Measurements from ENCODE around the gene PREP. TPM values are rescaled to one million over a fixed set of nuclear protein-coding genes. Genes with fewer than 3 reads are reported as not detected.
A peak's percentile ranks its signal among the peaks of the same experiment; 100 is the strongest.

Gene PREP
- total RNA-seq, 1 donor from 2014 or later, result 55.4 TPM

DNA sequence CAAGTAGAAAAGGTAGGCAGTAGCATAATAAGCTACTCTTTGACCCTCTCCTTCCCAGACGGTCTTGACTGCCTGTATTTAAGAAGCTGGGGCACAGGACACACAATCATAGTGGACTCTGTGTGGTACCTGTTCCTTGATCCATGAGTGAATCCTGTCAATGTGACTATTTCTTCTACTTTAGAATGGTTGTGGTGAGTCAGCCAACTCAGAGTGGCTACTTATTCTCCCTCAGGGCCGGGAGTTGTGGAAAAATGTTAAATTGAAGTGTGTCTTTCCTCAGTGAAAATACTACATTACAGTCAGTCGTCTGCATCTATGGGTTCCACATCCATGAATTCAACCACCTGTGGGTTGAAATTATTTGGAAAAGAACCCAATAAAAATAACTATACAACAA lies 30.8 kb upstream of the PREP start:
- FAIRE-seq, result no peak

DNA sequence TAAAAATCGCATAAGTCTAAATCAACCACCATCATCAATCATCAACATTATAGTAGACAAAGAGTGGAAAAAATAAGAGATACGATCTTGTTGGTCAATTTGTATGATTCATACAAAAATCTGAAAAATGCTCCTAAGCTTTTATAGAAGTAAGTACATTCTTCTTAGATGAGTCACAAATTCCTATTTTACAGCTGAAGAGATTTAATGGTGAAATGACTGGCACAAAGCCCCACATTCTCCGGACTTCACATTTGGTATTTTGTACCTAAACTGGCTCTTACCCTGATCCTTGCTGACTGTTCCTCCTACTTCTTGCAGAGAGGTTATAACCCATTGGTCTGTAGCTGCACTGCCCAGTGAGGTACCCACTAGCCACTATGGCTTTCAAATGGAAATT lies 29.9 kb upstream of the PREP start:
- Histone ChIP-seq H3K9ac (ENCODE audit: low read length) (no peak overlapping the region), H3K27ac (ENCODE audit: low read depth, low read length) (no peak overlapping the region), H3K4me3 (ENCODE audit: insufficient read depth, low read depth, low read length) (no peak overlapping the region), H2AFZ (ENCODE audit: low read depth, low read length) (no peak overlapping the region), H3K4me1 (ENCODE audit: insufficient read depth, low read length) (peaks cover 25% of the 10 kb centered on the region), H3K27me3 (ENCODE audit: insufficient read depth, low read length) (no peaks in the 10 kb centered on the region), H3K36me3 (ENCODE audit: insufficient read depth, low read length) (no peaks in the 10 kb centered on the region), H3K9me3 (ENCODE audit: insufficient read depth, low read depth, low read length) (no peaks in the 10 kb centered on the region), H3K79me2 (ENCODE audit: insufficient read depth, low read length) (no peaks in the 10 kb centered on the region), H4K20me1 (ENCODE audit: insufficient read depth, low read length) (no peaks in the 10 kb centered on the region), H3K4me2 (ENCODE audit: low read length) (peak overlapping the region; percentile 17)
- peaks cover 29% of the 10 kb centered on the region for H3K4me1 Mint-ChIP-seq (ENCODE audit: low read depth, unreplicated experiment)
- peak; percentile 77 for FAIRE-seq
- peak overlapping the region; percentile 91 for H3K27ac Mint-ChIP-seq (ENCODE audit: unreplicated experiment)
- peak; percentile 89 for DNase-seq (ENCODE audit: low read depth)
- peaks cover 3% of the 10 kb centered on the region for H3K36me3 Mint-ChIP-seq (ENCODE audit: low read depth, unreplicated experiment)
- TF ChIP-seq EZH2 (IDR thresholded peaks at IDR 0.05; ENCODE audit: insufficient read depth, low read length), result no peak
- TF ChIP-seq, protein P1, sequence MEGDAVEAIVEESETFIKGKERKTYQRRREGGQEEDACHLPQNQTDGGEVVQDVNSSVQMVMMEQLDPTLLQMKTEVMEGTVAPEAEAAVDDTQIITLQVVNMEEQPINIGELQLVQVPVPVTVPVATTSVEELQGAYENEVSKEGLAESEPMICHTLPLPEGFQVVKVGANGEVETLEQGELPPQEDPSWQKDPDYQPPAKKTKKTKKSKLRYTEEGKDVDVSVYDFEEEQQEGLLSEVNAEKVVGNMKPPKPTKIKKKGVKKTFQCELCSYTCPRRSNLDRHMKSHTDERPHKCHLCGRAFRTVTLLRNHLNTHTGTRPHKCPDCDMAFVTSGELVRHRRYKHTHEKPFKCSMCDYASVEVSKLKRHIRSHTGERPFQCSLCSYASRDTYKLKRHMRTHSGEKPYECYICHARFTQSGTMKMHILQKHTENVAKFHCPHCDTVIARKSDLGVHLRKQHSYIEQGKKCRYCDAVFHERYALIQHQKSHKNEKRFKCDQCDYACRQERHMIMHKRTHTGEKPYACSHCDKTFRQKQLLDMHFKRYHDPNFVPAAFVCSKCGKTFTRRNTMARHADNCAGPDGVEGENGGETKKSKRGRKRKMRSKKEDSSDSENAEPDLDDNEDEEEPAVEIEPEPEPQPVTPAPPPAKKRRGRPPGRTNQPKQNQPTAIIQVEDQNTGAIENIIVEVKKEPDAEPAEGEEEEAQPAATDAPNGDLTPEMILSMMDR (IDR thresholded peaks at IDR 0.05; ENCODE audit: insufficient read depth, low read depth, low read length), result no peak
- H3K4me3 Mint-ChIP-seq (ENCODE audit: unreplicated experiment), result no peak overlapping the region
- no peaks in the 10 kb centered on the region for H3K27me3 Mint-ChIP-seq (ENCODE audit: low read depth, unreplicated experiment)
- H3K9me3 Mint-ChIP-seq (ENCODE audit: unreplicated experiment), result peaks cover 3% of the 10 kb centered on the region

More for the DNA sequence above, 30.8 kb upstream of the PREP start:
- H3K36me3 Mint-ChIP-seq (ENCODE audit: low read depth, unreplicated experiment), result no peaks in the 10 kb centered on the region
- H3K4me3 Mint-ChIP-seq (ENCODE audit: unreplicated experiment), result no peak overlapping the region
- Histone ChIP-seq H3K27me3 (ENCODE audit: insufficient read depth, low read length) (no peaks in the 10 kb centered on the region), H3K4me1 (ENCODE audit: insufficient read depth, low read length) (peaks cover 16% of the 10 kb centered on the region), H3K4me3 (ENCODE audit: insufficient read depth, low read depth, low read length) (no peak overlapping the region), H3K79me2 (ENCODE audit: insufficient read depth, low read length) (no peaks in the 10 kb centered on the region), H3K9ac (ENCODE audit: low read length) (no peak overlapping the region), H4K20me1 (ENCODE audit: insufficient read depth, low read length) (no peaks in the 10 kb centered on the region), H3K9me3 (ENCODE audit: insufficient read depth, low read depth, low read length) (no peaks in the 10 kb centered on the region), H3K36me3 (ENCODE audit: insufficient read depth, low read length) (no peaks in the 10 kb centered on the region), H3K4me2 (ENCODE audit: low read length) (no peak overlapping the region), H3K27ac (ENCODE audit: low read depth, low read length) (no peak overlapping the region), H2AFZ (ENCODE audit: low read depth, low read length) (no peak overlapping the region)
- no peaks in the 10 kb centered on the region for H3K27me3 Mint-ChIP-seq (ENCODE audit: low read depth, unreplicated experiment)
- peaks cover 20% of the 10 kb centered on the region for H3K4me1 Mint-ChIP-seq (ENCODE audit: low read depth, unreplicated experiment)
- DNase-seq (ENCODE audit: low read depth), result no peak
- TF ChIP-seq EZH2 (IDR thresholded peaks at IDR 0.05; ENCODE audit: insufficient read depth, low read length), result no peak
- TF ChIP-seq, protein P1 (IDR thresholded peaks at IDR 0.05; ENCODE audit: insufficient read depth, low read depth, low read length), result no peak
- H3K9me3 Mint-ChIP-seq (ENCODE audit: unreplicated experiment), result no peaks in the 10 kb centered on the region
- H3K27ac Mint-ChIP-seq (ENCODE audit: unreplicated experiment), result peak overlapping the region; percentile 72

DNA sequence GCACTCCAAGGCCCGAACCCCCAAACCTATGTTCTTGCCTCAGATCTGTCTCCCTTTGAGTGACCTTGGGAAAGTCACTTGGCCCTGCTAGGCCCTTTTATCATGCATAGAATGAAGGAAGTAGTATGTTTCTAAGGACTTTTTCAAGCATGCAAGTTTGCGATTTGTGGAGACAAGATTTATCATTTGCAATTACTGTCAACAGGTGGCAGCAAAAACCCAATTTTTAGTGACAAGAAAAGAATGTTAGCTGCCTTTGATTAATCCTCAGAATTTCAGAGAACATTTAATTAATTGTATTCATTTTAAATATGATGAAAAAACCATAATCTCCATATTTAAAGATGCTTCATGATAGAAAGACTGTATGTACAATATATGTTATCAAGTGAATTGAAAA lies 28.3 kb upstream of the PREP start:
- Histone ChIP-seq H3K4me3 (ENCODE audit: insufficient read depth, low read depth, low read length) (no peak overlapping the region), H3K9ac (ENCODE audit: low read length) (no peak overlapping the region), H3K9me3 (ENCODE audit: insufficient read depth, low read depth, low read length) (no peaks in the 10 kb centered on the region), H2AFZ (ENCODE audit: low read depth, low read length) (no peak overlapping the region), H3K4me1 (ENCODE audit: insufficient read depth, low read length) (peaks cover 27% of the 10 kb centered on the region), H3K27me3 (ENCODE audit: insufficient read depth, low read length) (no peaks in the 10 kb centered on the region), H3K36me3 (ENCODE audit: insufficient read depth, low read length) (no peaks in the 10 kb centered on the region), H3K79me2 (ENCODE audit: insufficient read depth, low read length) (no peaks in the 10 kb centered on the region), H3K4me2 (ENCODE audit: low read length) (no peak overlapping the region), H3K27ac (ENCODE audit: low read depth, low read length) (no peak overlapping the region), H4K20me1 (ENCODE audit: insufficient read depth, low read length) (no peaks in the 10 kb centered on the region)
- Mint-ChIP-seq H3K4me3 (ENCODE audit: unreplicated experiment) (no peak overlapping the region), H3K9me3 (ENCODE audit: unreplicated experiment) (peaks cover 10% of the 10 kb centered on the region), H3K27ac (ENCODE audit: unreplicated experiment) (no peak overlapping the region), H3K27me3 (ENCODE audit: low read depth, unreplicated experiment) (no peaks in the 10 kb centered on the region), H3K36me3 (ENCODE audit: low read depth, unreplicated experiment) (peaks cover 3% of the 10 kb centered on the region), H3K4me1 (ENCODE audit: low read depth, unreplicated experiment) (peaks cover 30% of the 10 kb centered on the region)
- DNase-seq (ENCODE audit: low read depth), result no peak
- peak; percentile 49 for FAIRE-seq
- no peak for TF ChIP-seq EZH2 (IDR thresholded peaks at IDR 0.05; ENCODE audit: insufficient read depth, low read length)
- TF ChIP-seq, protein P1 (IDR thresholded peaks at IDR 0.05; ENCODE audit: insufficient read depth, low read depth, low read length), result peak; percentile 71

Measured in astrocyte (in vitro differentiated cells and primary cell).